Upper lobe of left lung (tissue), 6 donors: ENCODE data around the gene LECT2. TPM values are rescaled to one million over a fixed set of nuclear protein-coding genes. Genes with fewer than 3 reads are reported as not detected.
A peak's percentile ranks its signal among the peaks of the same experiment; 100 is the strongest.

Experiments
- ATAC-seq, 2 donors: fragments of 200-7000 bp; cut with Tn5 transposase; one replicate each; pipeline ENCODE4 v1.9.1; 2022; ENCODE audit warnings: mild to moderate bottlenecking in 2 of 2, moderate library complexity in 2 of 2; ENCODE audit not compliant: low FRiP score in 2 of 2
- DNase-seq, 2 donors: peaks; one replicate each; pipeline ENCODE4 v3.0.0-alpha.2; 2019 to 2020
- H3K27ac ChIP-seq, 4 donors: fragments of 200-600 bp; sonication (generic); one replicate each; pipeline ENCODE4 v1.5.1; 2016 to 2019
- H3K27me3 ChIP-seq, 4 donors: fragments of 200-600 bp; sonication (generic); one replicate each; pipeline ENCODE4 v1.5.1; 2017 to 2019
- H3K36me3 ChIP-seq, 4 donors: fragments of 200-600 bp; sonication (generic); one replicate each; pipeline ENCODE4 v1.5.1; 2016 to 2019
- H3K4me1 ChIP-seq, 4 donors: fragments of 200-600 bp; sonication (generic); one replicate each; pipeline ENCODE4 v1.5.1; 2018 to 2019
- H3K4me3 ChIP-seq, 4 donors: fragments of 200-600 bp; sonication (generic); one replicate each; pipeline ENCODE4 v1.5.1; 2017 to 2019; ENCODE audit warnings: mild to moderate bottlenecking in 2 of 4, moderate library complexity in 1 of 4
- H3K9me3 ChIP-seq, 4 donors: fragments of 200-600 bp; sonication (generic); one replicate each; pipeline ENCODE4 v1.5.1; 2018 to 2019
- EP300 ChIP-seq, 4 donors: sonication (generic); formaldehyde crosslinking; IDR thresholded peaks; one replicate each; pipeline ENCODE4 v1.5.1; 2017; ENCODE audit warnings: antibody characterized with exemption in 4 of 4, control low read depth in 2 of 4
- POLR2A ChIP-seq, 4 donors: fragments of 450-650 bp; IDR thresholded peaks; one replicate each; pipeline ENCODE4 v1.5.1; 2016 to 2017; ENCODE audit warnings: antibody characterized with exemption in 4 of 4, mild to moderate bottlenecking in 2 of 4
- POLR2AphosphoS5 ChIP-seq, 2 donors: sonication (generic); formaldehyde crosslinking; IDR thresholded peaks; one replicate each; pipeline ENCODE4 v1.5.1; 2017; ENCODE audit warnings: antibody characterized with exemption in 2 of 2
- WGBS, 2 donors: methylation state at CpG; one replicate each; pipeline ENCODE4 v1.1.5; 2017 to 2018; 5-methylcytosine and 5-hydroxymethylcytosine counted together
- total RNA-seq, 6 donors: library from RNA; depleted of rRNA in 4 of 6; stranded (reverse); fragments of >200 nt in 4 of 6; gene quantifications; one replicate each; pipeline versions ENCODE4 v1.1.0 to v1.2.1, GENCODE V29; 2016 to 2021
- TF ChIP-seq, protein P1 (sequence below), 6 experiments: fragments of 450-650 bp in 4 of 6; fragments of 200-600 bp in 2 of 6; sonication (generic) in 2 of 6; IDR thresholded peaks; one replicate each; pipeline ENCODE4 v1.5.1; 2016 to 2019; ENCODE audit warnings: antibody characterized with exemption in 6 of 6
- donor health status: DM: no; HTN: no; CAD: no; lungs with moderate emphysema.
- donor health status: DM: no; HTN: yes; CAD: no; lungs with severe emphysema.

Gene LECT2
- total RNA-seq, 6 donors from 2014 or later: not detected

DNA sequence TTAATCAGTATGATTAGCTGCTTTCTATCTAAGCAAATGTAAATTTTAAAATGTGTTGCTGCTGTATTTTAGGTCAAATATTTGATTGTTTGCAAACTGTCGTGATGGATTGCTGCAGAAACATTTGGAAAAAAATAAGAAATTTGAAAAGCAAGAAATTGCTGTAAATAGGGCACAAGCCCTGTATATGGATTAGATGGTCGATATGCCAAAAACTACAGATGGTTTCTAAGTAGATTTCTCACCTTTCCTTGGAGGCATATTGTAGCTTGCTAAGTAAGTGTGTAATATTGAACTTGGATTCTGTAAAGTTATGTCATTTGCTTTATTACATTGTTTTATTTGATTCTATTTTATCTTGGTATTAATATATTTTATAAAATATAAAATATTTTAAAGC lies 13.1 kb downstream of the LECT2 start:
- Histone ChIP-seq H3K27ac (no peak overlapping the region), H3K4me1 (no peaks in the 10 kb centered on the region), H3K27me3 (no peaks in the 10 kb centered on the region), H3K36me3 (no peaks in the 10 kb centered on the region), H3K4me3 (no peak overlapping the region), H3K9me3 (no peaks in the 10 kb centered on the region)
- WGBS, 2 donors: 66 to 68% methylated on average over 2 of the region's 2 CpGs
- TF ChIP-seq, protein P1, sequence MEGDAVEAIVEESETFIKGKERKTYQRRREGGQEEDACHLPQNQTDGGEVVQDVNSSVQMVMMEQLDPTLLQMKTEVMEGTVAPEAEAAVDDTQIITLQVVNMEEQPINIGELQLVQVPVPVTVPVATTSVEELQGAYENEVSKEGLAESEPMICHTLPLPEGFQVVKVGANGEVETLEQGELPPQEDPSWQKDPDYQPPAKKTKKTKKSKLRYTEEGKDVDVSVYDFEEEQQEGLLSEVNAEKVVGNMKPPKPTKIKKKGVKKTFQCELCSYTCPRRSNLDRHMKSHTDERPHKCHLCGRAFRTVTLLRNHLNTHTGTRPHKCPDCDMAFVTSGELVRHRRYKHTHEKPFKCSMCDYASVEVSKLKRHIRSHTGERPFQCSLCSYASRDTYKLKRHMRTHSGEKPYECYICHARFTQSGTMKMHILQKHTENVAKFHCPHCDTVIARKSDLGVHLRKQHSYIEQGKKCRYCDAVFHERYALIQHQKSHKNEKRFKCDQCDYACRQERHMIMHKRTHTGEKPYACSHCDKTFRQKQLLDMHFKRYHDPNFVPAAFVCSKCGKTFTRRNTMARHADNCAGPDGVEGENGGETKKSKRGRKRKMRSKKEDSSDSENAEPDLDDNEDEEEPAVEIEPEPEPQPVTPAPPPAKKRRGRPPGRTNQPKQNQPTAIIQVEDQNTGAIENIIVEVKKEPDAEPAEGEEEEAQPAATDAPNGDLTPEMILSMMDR (IDR thresholded peaks at IDR 0.05): no peak
- no peak for TF ChIP-seq POLR2A (IDR thresholded peaks at IDR 0.05)
- TF ChIP-seq POLR2AphosphoS5 (IDR thresholded peaks at IDR 0.05): no peak
- no peak for TF ChIP-seq EP300 (IDR thresholded peaks at IDR 0.05)
- DNase-seq (no peak), ATAC-seq (no peak)

DNA sequence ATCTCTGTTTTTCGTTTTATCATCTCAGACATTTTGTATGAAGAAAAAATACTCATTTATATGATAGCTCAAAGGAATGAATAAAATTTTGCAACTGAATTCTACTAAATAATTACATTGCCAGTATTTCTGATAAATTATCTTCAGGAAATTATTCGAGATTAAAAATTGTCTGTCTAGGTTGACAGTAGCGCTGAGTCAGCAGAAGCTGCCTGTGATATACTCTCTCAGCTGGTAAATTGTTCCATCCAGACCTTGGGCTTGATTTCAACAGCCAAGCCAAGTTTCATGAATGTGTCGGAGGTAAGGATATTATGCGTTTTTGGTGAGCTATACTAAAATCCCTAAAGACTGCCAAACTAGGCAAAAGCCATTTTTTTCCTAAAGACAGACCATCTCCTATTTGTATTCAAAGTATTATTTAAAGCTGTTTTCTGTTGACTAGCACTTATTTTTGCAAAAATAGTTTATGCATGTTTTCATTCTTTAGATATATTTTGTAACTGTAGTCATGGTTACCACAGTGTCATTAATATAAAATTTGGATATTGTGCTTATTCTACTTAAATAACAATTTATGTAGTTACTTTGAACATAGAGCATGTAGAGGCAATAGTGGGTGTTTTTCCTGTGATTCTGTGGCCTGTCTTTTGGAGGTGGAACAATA lies 17.4 kb downstream of the LECT2 start:
- Histone ChIP-seq H3K27ac (no peak overlapping the region), H3K4me1 (no peaks in the 10 kb centered on the region), H3K9me3 (no peaks in the 10 kb centered on the region), H3K4me3 (no peak overlapping the region), H3K27me3 (no peaks in the 10 kb centered on the region), H3K36me3 (no peaks in the 10 kb centered on the region)
- ATAC-seq (no peak), DNase-seq (no peak)
- WGBS, 2 donors: 87% methylated on average over 5 of the region's 5 CpGs
- TF ChIP-seq POLR2AphosphoS5 (IDR thresholded peaks at IDR 0.05): no peak
- TF ChIP-seq, protein P1 (IDR thresholded peaks at IDR 0.05): no peak
- TF ChIP-seq POLR2A (IDR thresholded peaks at IDR 0.05): no peak
- no peak for TF ChIP-seq EP300 (IDR thresholded peaks at IDR 0.05)

DNA sequence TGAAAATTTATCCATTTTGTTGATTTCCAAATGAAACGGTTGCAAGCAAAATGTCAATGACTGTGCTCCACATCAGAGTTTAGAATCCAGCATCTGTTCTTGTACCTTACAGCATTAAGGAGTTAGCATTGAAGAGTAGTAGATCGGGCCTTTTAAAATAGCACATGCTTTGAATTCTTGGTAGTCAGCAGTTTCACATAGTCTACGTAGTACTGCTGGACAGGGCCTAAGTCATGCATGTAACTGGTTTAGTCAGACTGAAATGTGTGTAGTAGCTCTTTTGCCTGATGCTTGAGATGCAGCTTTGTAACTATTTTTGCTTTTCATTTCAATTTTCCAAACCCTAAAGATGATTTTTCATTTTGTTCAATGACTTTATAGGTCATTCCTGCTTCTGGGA lies 19.8 kb downstream of the LECT2 start:
- Histone ChIP-seq H3K9me3 (no peaks in the 10 kb centered on the region), H3K27me3 (peaks cover 0 to 15% (median 7%) of the 10 kb centered on the region in 4 donors), H3K4me3 (no peak overlapping the region), H3K4me1 (peaks cover 4 to 10% (median 8%) of the 10 kb centered on the region in 4 donors), H3K36me3 (no peaks in the 10 kb centered on the region), H3K27ac (no peak overlapping the region)
- ATAC-seq (no peak), DNase-seq (no peak)
- no peak for TF ChIP-seq POLR2AphosphoS5 (IDR thresholded peaks at IDR 0.05)
- TF ChIP-seq, protein P1 (IDR thresholded peaks at IDR 0.05): no peak
- no peak for TF ChIP-seq POLR2A (IDR thresholded peaks at IDR 0.05)
- no peak for TF ChIP-seq EP300 (IDR thresholded peaks at IDR 0.05)
- 59 to 63% methylated on average over 3 of the region's 3 CpGs for WGBS, 2 donors

DNA sequence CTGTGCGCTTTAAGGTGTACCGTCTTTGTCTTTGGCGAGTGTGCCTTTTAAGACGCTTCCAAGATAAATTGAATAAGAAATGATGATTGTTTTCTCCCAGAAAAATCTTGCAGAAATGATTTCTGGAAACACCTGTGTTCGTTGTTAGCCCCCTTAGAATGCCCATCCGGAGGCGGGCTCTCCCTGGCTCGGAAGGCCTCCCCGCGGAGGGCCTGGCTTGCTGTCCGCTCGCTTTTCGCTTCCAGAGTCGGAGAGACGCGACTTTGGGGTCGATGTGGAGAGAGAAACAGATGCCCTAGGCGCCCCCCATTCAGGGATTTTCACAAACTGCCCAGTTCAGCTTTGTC lies 23.9 kb downstream of the LECT2 start:
- Histone ChIP-seq H3K4me3 (no peak overlapping the region), H3K4me1 (peaks cover 5 to 12% (median 9%) of the 10 kb centered on the region in 4 donors), H3K27ac (no peak overlapping the region), H3K36me3 (no peaks in the 10 kb centered on the region), H3K9me3 (peaks cover 0 to 4% (median 0%) of the 10 kb centered on the region in 4 donors), H3K27me3 (peaks cover 0 to 18% (median 9%) of the 10 kb centered on the region in 4 donors)
- TF ChIP-seq POLR2AphosphoS5 (IDR thresholded peaks at IDR 0.05) (no peak), POLR2A (IDR thresholded peaks at IDR 0.05) (no peak), EP300 (IDR thresholded peaks at IDR 0.05) (no peak)
- TF ChIP-seq, protein P1 (IDR thresholded peaks at IDR 0.05): no peak
- WGBS, 2 donors: 28 to 32% methylated on average over 18 of the region's 18 CpGs
- DNase-seq (peak in 1 of 2 donors; percentile 27), ATAC-seq (no peak)
